ENCODE results near the gene TLK2. TPM values are rescaled to one million over a fixed set of nuclear protein-coding genes. Genes with fewer than 3 reads are reported as not detected.

TLK2 gene
- total RNA-seq, 1 experiment from 2014 or later = 54.6 TPM

DNA sequence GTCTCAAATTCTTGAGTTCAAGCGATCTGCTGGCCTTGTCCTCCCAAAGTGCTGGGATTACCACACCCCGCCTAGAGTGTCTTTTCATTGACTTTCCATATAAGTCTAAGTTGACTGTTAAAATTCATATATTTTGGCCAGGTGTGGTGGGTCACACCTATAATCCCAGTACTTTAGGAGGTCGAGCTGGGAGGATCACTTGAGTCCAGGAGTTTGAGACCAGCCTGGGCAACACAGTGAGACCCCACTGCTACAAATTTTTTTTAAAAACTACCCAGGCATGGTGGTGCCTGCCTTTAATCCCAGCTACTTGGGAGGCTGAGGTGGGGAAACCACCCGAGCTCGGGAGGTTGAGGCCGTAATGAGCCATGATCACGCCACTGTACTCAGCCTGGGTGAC, 127.0 kb downstream of the TLK2 start:
- Histone ChIP-seq H3K27me3 (ENCODE audit: control insufficient read depth, insufficient read depth, low read length) (no peaks in the 10 kb centered on the region), H3K27ac (ENCODE audit: low read length) (no peak overlapping the region), H3K4me3 (ENCODE audit: low read depth in 2 of 2, low read length in 2 of 2) (no peak overlapping the region), H3K9me3 (ENCODE audit: control insufficient read depth, insufficient read depth, low read depth, low read length) (no peaks in the 10 kb centered on the region), H3K4me1 (ENCODE audit: control insufficient read depth, insufficient read depth, low read length) (no peaks in the 10 kb centered on the region), H3K36me3 (ENCODE audit: control insufficient read depth, insufficient read depth, low read length) (peaks cover 12% of the 10 kb centered on the region)
- ATAC-seq = no peak
- TF ChIP-seq, protein P1, sequence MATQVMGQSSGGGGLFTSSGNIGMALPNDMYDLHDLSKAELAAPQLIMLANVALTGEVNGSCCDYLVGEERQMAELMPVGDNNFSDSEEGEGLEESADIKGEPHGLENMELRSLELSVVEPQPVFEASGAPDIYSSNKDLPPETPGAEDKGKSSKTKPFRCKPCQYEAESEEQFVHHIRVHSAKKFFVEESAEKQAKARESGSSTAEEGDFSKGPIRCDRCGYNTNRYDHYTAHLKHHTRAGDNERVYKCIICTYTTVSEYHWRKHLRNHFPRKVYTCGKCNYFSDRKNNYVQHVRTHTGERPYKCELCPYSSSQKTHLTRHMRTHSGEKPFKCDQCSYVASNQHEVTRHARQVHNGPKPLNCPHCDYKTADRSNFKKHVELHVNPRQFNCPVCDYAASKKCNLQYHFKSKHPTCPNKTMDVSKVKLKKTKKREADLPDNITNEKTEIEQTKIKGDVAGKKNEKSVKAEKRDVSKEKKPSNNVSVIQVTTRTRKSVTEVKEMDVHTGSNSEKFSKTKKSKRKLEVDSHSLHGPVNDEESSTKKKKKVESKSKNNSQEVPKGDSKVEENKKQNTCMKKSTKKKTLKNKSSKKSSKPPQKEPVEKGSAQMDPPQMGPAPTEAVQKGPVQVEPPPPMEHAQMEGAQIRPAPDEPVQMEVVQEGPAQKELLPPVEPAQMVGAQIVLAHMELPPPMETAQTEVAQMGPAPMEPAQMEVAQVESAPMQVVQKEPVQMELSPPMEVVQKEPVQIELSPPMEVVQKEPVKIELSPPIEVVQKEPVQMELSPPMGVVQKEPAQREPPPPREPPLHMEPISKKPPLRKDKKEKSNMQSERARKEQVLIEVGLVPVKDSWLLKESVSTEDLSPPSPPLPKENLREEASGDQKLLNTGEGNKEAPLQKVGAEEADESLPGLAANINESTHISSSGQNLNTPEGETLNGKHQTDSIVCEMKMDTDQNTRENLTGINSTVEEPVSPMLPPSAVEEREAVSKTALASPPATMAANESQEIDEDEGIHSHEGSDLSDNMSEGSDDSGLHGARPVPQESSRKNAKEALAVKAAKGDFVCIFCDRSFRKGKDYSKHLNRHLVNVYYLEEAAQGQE (IDR thresholded peaks at IDR 0.05; ENCODE audit: insufficient read depth in 1 of 2, low read depth in 2 of 2, low read length in 1 of 2) = no peak
- TF ChIP-seq TCF7L2 (IDR thresholded peaks at IDR 0.05; ENCODE audit: low read depth, low read length) (no peak), POLR2AphosphoS5 (IDR thresholded peaks at IDR 0.05; ENCODE audit: low read depth, low read length) (no peak), SIN3A (IDR thresholded peaks at IDR 0.05; ENCODE audit: borderline replicate concordance, insufficient read depth, low read depth, low read length) (no peak)
- TF ChIP-seq, protein P2, sequence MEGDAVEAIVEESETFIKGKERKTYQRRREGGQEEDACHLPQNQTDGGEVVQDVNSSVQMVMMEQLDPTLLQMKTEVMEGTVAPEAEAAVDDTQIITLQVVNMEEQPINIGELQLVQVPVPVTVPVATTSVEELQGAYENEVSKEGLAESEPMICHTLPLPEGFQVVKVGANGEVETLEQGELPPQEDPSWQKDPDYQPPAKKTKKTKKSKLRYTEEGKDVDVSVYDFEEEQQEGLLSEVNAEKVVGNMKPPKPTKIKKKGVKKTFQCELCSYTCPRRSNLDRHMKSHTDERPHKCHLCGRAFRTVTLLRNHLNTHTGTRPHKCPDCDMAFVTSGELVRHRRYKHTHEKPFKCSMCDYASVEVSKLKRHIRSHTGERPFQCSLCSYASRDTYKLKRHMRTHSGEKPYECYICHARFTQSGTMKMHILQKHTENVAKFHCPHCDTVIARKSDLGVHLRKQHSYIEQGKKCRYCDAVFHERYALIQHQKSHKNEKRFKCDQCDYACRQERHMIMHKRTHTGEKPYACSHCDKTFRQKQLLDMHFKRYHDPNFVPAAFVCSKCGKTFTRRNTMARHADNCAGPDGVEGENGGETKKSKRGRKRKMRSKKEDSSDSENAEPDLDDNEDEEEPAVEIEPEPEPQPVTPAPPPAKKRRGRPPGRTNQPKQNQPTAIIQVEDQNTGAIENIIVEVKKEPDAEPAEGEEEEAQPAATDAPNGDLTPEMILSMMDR (IDR thresholded peaks at IDR 0.05) = no peak
- ChIA-PET CTCF (no interaction called here), POLR2A (no interaction called here)
- intact Hi-C loops (cut with micrococcal nuclease; ENCODE audit: unreplicated experiment) (no loop called here), in situ Hi-C loops (cut with HindIII; ENCODE audit: low pct_unique_long_range_greater_than_20kb, low sequenced_read_pairs) (no loop called here)
- BruUV-seq (replicated peaks) = no TSS peak
- DNase-seq (ENCODE audit: low read depth, low spot score) = no peak

DNA sequence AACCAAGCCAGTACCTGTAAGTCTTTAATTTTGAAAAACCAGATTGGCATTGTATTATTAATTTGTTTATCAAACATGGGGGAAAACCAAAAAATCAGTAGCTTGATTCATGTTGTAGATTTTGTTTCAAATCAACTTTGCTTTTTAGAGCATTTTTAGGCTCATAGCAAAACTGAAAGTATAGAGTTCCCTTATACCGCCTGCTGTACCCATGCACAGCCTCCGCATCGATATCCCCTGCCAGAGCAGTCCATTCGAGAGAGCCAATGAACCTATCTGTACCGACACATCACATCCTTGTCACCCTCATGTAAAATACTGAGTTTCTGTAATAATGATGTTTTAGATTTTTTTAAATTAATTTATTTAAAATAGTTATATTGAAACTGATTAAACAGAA, 132.7 kb downstream of the TLK2 start:
- intact Hi-C loops (cut with micrococcal nuclease; ENCODE audit: unreplicated experiment) = no loop called here
- TF ChIP-seq, protein P2 (IDR thresholded peaks at IDR 0.05) = no peak
- TF ChIP-seq TCF7L2 (IDR thresholded peaks at IDR 0.05; ENCODE audit: low read depth, low read length) = no peak
- TF ChIP-seq, protein P1 (IDR thresholded peaks at IDR 0.05; ENCODE audit: insufficient read depth in 1 of 2, low read depth in 2 of 2, low read length in 1 of 2) = no peak
- TF ChIP-seq POLR2AphosphoS5 (IDR thresholded peaks at IDR 0.05; ENCODE audit: low read depth, low read length) = no peak
- TF ChIP-seq SIN3A (IDR thresholded peaks at IDR 0.05; ENCODE audit: borderline replicate concordance, insufficient read depth, low read depth, low read length) = no peak
- H3K9me3 ChIP-seq (ENCODE audit: control insufficient read depth, insufficient read depth, low read depth, low read length) = no peaks in the 10 kb centered on the region
- no peak for DNase-seq (ENCODE audit: low read depth, low spot score)
- H3K36me3 ChIP-seq (ENCODE audit: control insufficient read depth, insufficient read depth, low read length) = peaks cover 13% of the 10 kb centered on the region
- H3K27ac ChIP-seq (ENCODE audit: low read length) = no peak overlapping the region
- H3K27me3 ChIP-seq (ENCODE audit: control insufficient read depth, insufficient read depth, low read length) = no peaks in the 10 kb centered on the region
- no TSS peak for BruUV-seq (replicated peaks)
- CTCF ChIA-PET = no interaction called here
- H3K4me3 ChIP-seq (ENCODE audit: low read depth in 2 of 2, low read length in 2 of 2) = no peak overlapping the region
- ATAC-seq = no peak
- no peaks in the 10 kb centered on the region for H3K4me1 ChIP-seq (ENCODE audit: control insufficient read depth, insufficient read depth, low read length)
- POLR2A ChIA-PET = no interaction called here
- in situ Hi-C loops (cut with HindIII; ENCODE audit: low pct_unique_long_range_greater_than_20kb, low sequenced_read_pairs) = no loop called here

All from Panc1 (cell line).